H1 (cell line): ENCODE data around the gene PEX14. TPM values are rescaled to one million over a fixed set of nuclear protein-coding genes. Genes with fewer than 3 reads are reported as not detected.

ENCODE experiments used
- CTCF ChIA-PET: fragments of 300-600 bp; sonication (Branson Sonifier 250); formaldehyde crosslinking; loops from one replicate; lab custom pipeline; 2021; ENCODE audit not compliant: partially characterized antibody; lab: Charles Lee
- POLR2A ChIA-PET: fragments of 300-600 bp; sonication (Branson Sonifier 250); formaldehyde crosslinking; loops from one replicate; lab custom pipeline; 2021; ENCODE audit warnings: inconsistent platforms; ENCODE audit not compliant: partially characterized antibody; lab: Charles Lee
- DNase-seq, 2 experiments: peaks; one replicate each; pipeline versions ENCODE4 v3.0.0 to v3.0.0-alpha.2; 2010 to 2022; ENCODE audit warnings: low spot score in 2 of 2, low read depth in 1 of 2, mixed read lengths in 1 of 2
- FAIRE-seq: peaks from 2 replicates; lab custom pipeline; 2011; peaks lifted over from hg19 to GRCh38; lab: Jason Lieb, UNC
- H2AFZ ChIP-seq: 2 replicates; pipeline ENCODE4 v1.8.1; 2012; ENCODE audit warnings: low read length, inconsistent platforms
- H2AK5ac ChIP-seq: 2 replicates; pipeline ENCODE4 v1.6.1; 2013; ENCODE audit warnings: low read depth, low read length
- H2BK120ac ChIP-seq: replicated peaks from 2 replicates; pipeline ENCODE3; 2013; ENCODE audit warnings: low read depth, low read length, inconsistent platforms
- H2BK12ac ChIP-seq: 2 replicates; pipeline ENCODE4 v1.6.1; 2013; ENCODE audit warnings: low read depth, low read length
- H2BK15ac ChIP-seq: 2 replicates; pipeline ENCODE4 v1.6.1; 2013; ENCODE audit warnings: low read length
- H2BK20ac ChIP-seq: 2 replicates; pipeline ENCODE4 v1.6.1; 2013; ENCODE audit warnings: low read length
- H2BK5ac ChIP-seq: 2 replicates; pipeline ENCODE4 v1.6.1; 2013; ENCODE audit warnings: low read depth, low read length
- H3K14ac ChIP-seq: 2 replicates; pipeline ENCODE4 v1.6.1; 2013; ENCODE audit warnings: inconsistent platforms; ENCODE audit not compliant: insufficient read length
- H3K18ac ChIP-seq: 2 replicates; pipeline ENCODE4 v1.6.1; 2013; ENCODE audit warnings: low read length; ENCODE audit errors: extremely low read depth
- H3K23ac ChIP-seq: 2 replicates; pipeline ENCODE4 v1.6.1; 2013; ENCODE audit warnings: inconsistent platforms; ENCODE audit not compliant: insufficient read length
- H3K23me2 ChIP-seq: 2 replicates; pipeline ENCODE4 v1.6.1; 2013; ENCODE audit warnings: low read depth, low read length
- H3K27ac ChIP-seq: 2 replicates; pipeline ENCODE4 v1.6.1; 2011; ENCODE audit warnings: low read depth, low read length, inconsistent platforms
- H3K27me3 ChIP-seq, 4 experiments: replicated peaks in 1 of 4; 1 replicate in 1 of 4; 2 replicates in 3 of 4; pipeline versions ENCODE4 v1.6.1 to v1.8.1; 2011 to 2013; ENCODE audit warnings: low read length in 3 of 4, mild to moderate bottlenecking in 3 of 4, inconsistent platforms in 2 of 4, mixed read lengths in 2 of 4, moderate library complexity in 1 of 4; ENCODE audit not compliant: control insufficient read depth in 3 of 4, insufficient read depth in 3 of 4; ENCODE audit errors: extremely low read depth in 1 of 4
- H3K36me3 ChIP-seq, 4 experiments: 2 replicates each; pipeline versions ENCODE4 v1.6.1 to v1.8.1; 2011 to 2013; ENCODE audit warnings: mild to moderate bottlenecking in 4 of 4, low read length in 3 of 4, moderate library complexity in 2 of 4, control low read depth in 1 of 4, inconsistent platforms in 1 of 4; ENCODE audit not compliant: insufficient read depth in 4 of 4, control insufficient read depth in 2 of 4
- H3K4ac ChIP-seq: replicated peaks from 2 replicates; pipeline ENCODE3; 2013; ENCODE audit warnings: low read length, low read depth, mixed read lengths, inconsistent platforms; ENCODE audit not compliant: insufficient read length
- H3K4me1 ChIP-seq, 4 experiments: replicated peaks in 1 of 4; 1 replicate in 1 of 4; 2 replicates in 3 of 4; pipeline versions ENCODE4 v1.6.1 to v1.8.1; 2011 to 2013; ENCODE audit warnings: low read length in 3 of 4, inconsistent platforms in 2 of 4, mixed read lengths in 1 of 4; ENCODE audit not compliant: insufficient read depth in 4 of 4, control insufficient read depth in 3 of 4
- H3K4me2 ChIP-seq, 2 experiments: 2 replicates each; pipeline versions ENCODE4 v1.6.1 to v1.8.1; 2011 to 2013; ENCODE audit warnings: low read depth in 2 of 2, low read length in 2 of 2, control low read depth in 1 of 2, inconsistent platforms in 1 of 2, mild to moderate bottlenecking in 1 of 2; ENCODE audit not compliant: insufficient read depth in 1 of 2
- H3K4me3 ChIP-seq, 4 experiments: fragments of 200-600, 300-600 bp in 1 of 4; sonication (generic), shearing (Covaris generic), sonication (Bioruptor Twin) in 1 of 4; 2 replicates each; pipeline versions ENCODE4 v1.5.1 to v1.8.1; 2011 to 2016; ENCODE audit warnings: low read length in 4 of 4, low read depth in 3 of 4, control low read depth in 2 of 4, inconsistent platforms in 2 of 4, mild to moderate bottlenecking in 2 of 4, mixed read lengths in 1 of 4, moderate library complexity in 1 of 4; ENCODE audit not compliant: insufficient read depth in 2 of 4; ENCODE audit errors: extremely low read depth in 1 of 4
- H3K56ac ChIP-seq: replicated peaks from 2 replicates; pipeline ENCODE3; 2013; ENCODE audit warnings: low read depth, mild to moderate bottlenecking, mixed read lengths, low read length, inconsistent platforms; ENCODE audit not compliant: insufficient read length
- H3K79me1 ChIP-seq: 2 replicates; pipeline ENCODE4 v1.6.1; 2013; ENCODE audit warnings: low read depth, low read length, control low read depth
- H3K79me2 ChIP-seq, 2 experiments: 2 replicates each; pipeline versions ENCODE4 v1.6.1 to v1.8.1; 2012 to 2013; ENCODE audit warnings: low read length in 2 of 2, mild to moderate bottlenecking in 2 of 2, inconsistent platforms in 1 of 2; ENCODE audit not compliant: insufficient read depth in 2 of 2, control insufficient read depth in 1 of 2
- H3K9ac ChIP-seq, 4 experiments: replicated peaks in 1 of 4; 1 replicate in 1 of 4; 2 replicates in 3 of 4; pipeline versions ENCODE4 v1.6.1 to v1.8.1; 2011 to 2013; ENCODE audit warnings: low read depth in 3 of 4, low read length in 3 of 4, control low read depth in 2 of 4, mild to moderate bottlenecking in 2 of 4, moderate library complexity in 2 of 4, inconsistent platforms in 1 of 4; ENCODE audit errors: extremely low read depth in 1 of 4
- H3K9me3 ChIP-seq, 2 experiments: 2 replicates each; pipeline versions ENCODE4 v1.6.1 to v1.8.1; 2012 to 2013; ENCODE audit warnings: mild to moderate bottlenecking in 2 of 2, moderate library complexity in 2 of 2, control low read depth in 1 of 2, inconsistent platforms in 1 of 2, low read depth in 1 of 2, low read length in 1 of 2, mixed read lengths in 1 of 2; ENCODE audit not compliant: insufficient read depth in 2 of 2
- H4K20me1 ChIP-seq, 2 experiments: replicated peaks in 1 of 2; 2 replicates each; pipeline versions ENCODE3 to v1.8.1; 2011 to 2013; ENCODE audit warnings: inconsistent platforms in 2 of 2, low read length in 2 of 2, mild to moderate bottlenecking in 1 of 2; ENCODE audit not compliant: insufficient read depth in 2 of 2, control insufficient read depth in 1 of 2
- H4K5ac ChIP-seq: 2 replicates; pipeline ENCODE4 v1.6.1; 2013; ENCODE audit warnings: low read length, low read depth, mixed read lengths, inconsistent platforms; ENCODE audit not compliant: insufficient read length
- H4K8ac ChIP-seq: 2 replicates; pipeline ENCODE4 v1.8.0; 2013; ENCODE audit warnings: mild to moderate bottlenecking, moderate library complexity, low read length, inconsistent platforms; ENCODE audit not compliant: insufficient read depth; ENCODE audit errors: extremely low read depth
- H4K91ac ChIP-seq: replicated peaks from 2 replicates; pipeline ENCODE3; 2013; ENCODE audit warnings: low read length, mixed read lengths, inconsistent platforms; ENCODE audit not compliant: insufficient read length
- ATF3 ChIP-seq: IDR thresholded peaks from 2 replicates; pipeline ENCODE4 v1.6.1; 2011; ENCODE audit warnings: low read depth, mild to moderate bottlenecking, low read length; ENCODE audit not compliant: insufficient read depth
- CEBPB ChIP-seq: IDR thresholded peaks from 2 replicates; pipeline ENCODE4 v1.6.1; 2012; ENCODE audit warnings: low read depth, low read length
- CREB1 ChIP-seq: IDR thresholded peaks from 2 replicates; pipeline ENCODE4 v1.6.1; 2012; ENCODE audit warnings: inconsistent platforms
- CTBP2 ChIP-seq: IDR thresholded peaks from 2 replicates; pipeline ENCODE4 v1.7.0; 2011; ENCODE audit warnings: borderline replicate concordance, mild to moderate bottlenecking, moderate library complexity, mixed read lengths, low read length; ENCODE audit not compliant: insufficient read depth, insufficient read length
- GTF2F1 ChIP-seq: IDR thresholded peaks from 2 replicates; pipeline ENCODE4 v1.6.1; 2012; ENCODE audit warnings: low read depth, low read length, improper control_type of control experiment, borderline replicate concordance
- HDAC2 ChIP-seq, 2 experiments: fragments of 300-600 bp in 1 of 2; sonication (generic) in 1 of 2; IDR thresholded peaks; 2 replicates each; pipeline ENCODE4 v1.6.1; 2011 to 2012; ENCODE audit warnings: low read depth in 2 of 2, low read length in 2 of 2, mild to moderate bottlenecking in 2 of 2, moderate library complexity in 2 of 2, borderline replicate concordance in 1 of 2, inconsistent platforms in 1 of 2
- KDM1A ChIP-seq: fragments of 200-600, 300-600 bp; sonication (generic); IDR thresholded peaks from 2 replicates; pipeline ENCODE4 v1.7.1; 2016; ENCODE audit warnings: mild to moderate bottlenecking, low read length, borderline replicate concordance
- NANOG ChIP-seq: IDR thresholded peaks from 2 replicates; pipeline ENCODE4 v1.6.1; 2011; ENCODE audit warnings: low read length, low read depth, mild to moderate bottlenecking, inconsistent platforms; ENCODE audit not compliant: insufficient read depth, poor library complexity, severe bottlenecking
- POLR2A ChIP-seq, 2 experiments: IDR thresholded peaks; 1 replicate in 1 of 2; 2 replicates in 1 of 2; pipeline ENCODE4 v1.6.1; 2011; ENCODE audit warnings: low read depth in 2 of 2, low read length in 2 of 2, mild to moderate bottlenecking in 2 of 2; ENCODE audit errors: control extremely low read depth in 1 of 2
- RAD21 ChIP-seq, 2 experiments: IDR thresholded peaks in 1 of 2; conservative IDR thresholded peaks in 1 of 2; 2 replicates each; pipeline ENCODE4 v1.6.1; 2011; ENCODE audit warnings: low read depth in 2 of 2, low read length in 2 of 2, improper control_type of control experiment in 1 of 2, inconsistent platforms in 1 of 2, mild to moderate bottlenecking in 1 of 2, moderate library complexity in 1 of 2
- SAP30 ChIP-seq: fragments of 300-600 bp; sonication (generic); IDR thresholded peaks from 2 replicates; pipeline ENCODE4 v1.7.1; 2012; ENCODE audit warnings: low read length, moderate library complexity, mild to moderate bottlenecking, inconsistent platforms; ENCODE audit not compliant: insufficient read depth, insufficient replicate concordance
- SIX5 ChIP-seq: IDR thresholded peaks from 2 replicates; pipeline ENCODE4 v1.6.1; 2011; ENCODE audit warnings: mild to moderate bottlenecking, low read depth, low read length
- USF2 ChIP-seq: IDR thresholded peaks from 2 replicates; pipeline ENCODE4 v1.6.1; 2011; ENCODE audit warnings: low read length, improper control_type of control experiment
- polyA plus RNA-seq, 7 experiments: library from polyadenylated mRNA; depleted of rRNA in 3 of 7; stranded (reverse) in 5 of 7; unstranded in 2 of 7; fragments of >200 nt in 5 of 7; fragments of 200-250 nt in 2 of 7; gene quantifications; 1 replicate in 5 of 7; 2 replicates in 1 of 7; 4 replicates in 1 of 7; pipeline versions ENCODE4 v1.2.1 to v1.2.3, GENCODE V29; 2011 to 2013; ENCODE audit warnings: missing spikeins in 2 of 7, mixed read lengths in 2 of 7
- total RNA-seq: library from RNA; stranded (reverse); fragmentation: NEBNext Ultra II Directional; extraction: Animal tissue kit (Norgen Biotek cat#: 25700); gene quantifications from 2 replicates; pipeline ENCODE4 v1.2.1, GENCODE V29; 2021

The PEX14 gene
- total and polyA plus RNA-seq, 2 of the 8 experiments (the other 6 are each of a cell fraction or from before 2014, with no cell fraction given): 13.0 to 19.8 TPM

- Histone ChIP-seq H3K9me3 (peaks cover 0 to 4% of the 10 kb centered on the region in 2 experiments; a peak in 1 of 4 replicates), H3K4me2 (no peak overlapping the region), H3K56ac (no peak overlapping the region), H3K4me3 (no peak overlapping the region), H4K20me1 (no peaks in the 10 kb centered on the region), H2BK15ac (no peak overlapping the region), H3K27ac (no peak overlapping the region), H2AK5ac (no peak overlapping the region), H4K5ac (no peak overlapping the region), H3K23ac (no peak overlapping the region), H3K14ac (no peak overlapping the region), H3K23me2 (no peaks in the 10 kb centered on the region), H4K91ac (no peak overlapping the region), H3K36me3 (no peaks in the 10 kb centered on the region), H2BK20ac (no peak overlapping the region), H4K8ac (no peak overlapping the region), H3K4ac (no peak overlapping the region), H3K9ac (no peak overlapping the region), H3K27me3 (no peaks in the 10 kb centered on the region), H2BK12ac (no peak overlapping the region), H3K79me2 (no peaks in the 10 kb centered on the region; a peak in 1 of 4 replicates), H3K4me1 (no peaks in the 10 kb centered on the region), H3K18ac (no peak overlapping the region), H2BK5ac (no peak overlapping the region), H2AFZ (no peak overlapping the region), H3K79me1 (no peaks in the 10 kb centered on the region), H2BK120ac (no peak overlapping the region)
- POLR2A ChIA-PET: no interaction called here
- CTCF ChIA-PET: interaction anchor here (0.8 to 2.1 kb wide), 15 partner anchors 8 to 351 kb away, joined by 3 to 11 read pairs (median 3); no protein-coding TSS in a partner anchor
- DNase-seq: no peak
- no peak for FAIRE-seq
- no peak for TF ChIP-seq KDM1A
- no peak for TF ChIP-seq HDAC2 (IDR thresholded peaks at IDR 0.05; ENCODE audit: borderline replicate concordance in 1 of 2, low read depth in 2 of 2, low read length in 2 of 2)
- no peak for TF ChIP-seq CEBPB
- no peak for TF ChIP-seq GTF2F1
- TF ChIP-seq POLR2A (IDR thresholded peaks at IDR 0.05; ENCODE audit: control extremely low read depth in 1 of 2, low read depth in 2 of 2, low read length in 2 of 2): no peak
- no peak for TF ChIP-seq CTBP2
- TF ChIP-seq SAP30: no peak
- no peak for TF ChIP-seq RAD21 (IDR thresholded peaks at IDR 0.05 in 1 of 2, conservative IDR thresholded peaks at IDR 0.05 in 1 of 2; ENCODE audit: low read depth in 2 of 2, low read length in 2 of 2)
- no peak for TF ChIP-seq CREB1
- no peak for TF ChIP-seq USF2
- TF ChIP-seq NANOG: no peak
- TF ChIP-seq SIX5: no peak
- TF ChIP-seq ATF3: no peak
Measured at GRCh38 chr1:10561497-10561896, 86.7 kb downstream of the PEX14 start.
